GM19239 (cell line): ENCODE data around the gene KLHL3.

Source experiments
- DNase-seq: peaks from one replicate; pipeline ENCODE4 v3.0.0; 2011; ENCODE audit warnings: low spot score; ENCODE audit not compliant: insufficient read length
- FAIRE-seq: peaks from 2 replicates; lab custom pipeline; 2011; peaks lifted over from hg19 to GRCh38; lab: Jason Lieb, UNC

The KLHL3 gene

GRCh38 chr5:137638841-137639240, 97.0 kb downstream of the KLHL3 start:
- no peak for FAIRE-seq
- no peak for DNase-seq

- FAIRE-seq (no peak), DNase-seq (no peak)
Observed at GRCh38 chr5:137636830-137637714, 98.8 kb downstream of the KLHL3 start.

GRCh38 chr5:137636099-137636498, 99.8 kb downstream of the KLHL3 start:
- DNase-seq, result no peak
- no peak for FAIRE-seq

- FAIRE-seq, result no peak
- DNase-seq, result no peak
Observed at GRCh38 chr5:137635521-137635921, 100.4 kb downstream of the KLHL3 start.

GRCh38 chr5:137633896-137634295, 102.0 kb downstream of the KLHL3 start:
- FAIRE-seq (no peak), DNase-seq (no peak)

GRCh38 chr5:137632716-137633115, 103.2 kb downstream of the KLHL3 start:
- DNase-seq (no peak), FAIRE-seq (no peak)

- DNase-seq (no peak), FAIRE-seq (no peak)
Observed at GRCh38 chr5:137631453-137631852, 104.4 kb downstream of the KLHL3 start.

GRCh38 chr5:137630972-137631370, 104.9 kb downstream of the KLHL3 start:
- FAIRE-seq, result no peak
- no peak for DNase-seq

GRCh38 chr5:137630216-137630971, 105.5 kb downstream of the KLHL3 start:
- no peak for DNase-seq
- FAIRE-seq, result no peak

- DNase-seq (peak; percentile 63), FAIRE-seq (peak; percentile 71)
Observed at GRCh38 chr5:137629646-137630045, 106.2 kb downstream of the KLHL3 start.

- DNase-seq (no peak), FAIRE-seq (no peak)
Observed at GRCh38 chr5:137627706-137628105, 108.2 kb downstream of the KLHL3 start.

GRCh38 chr5:137627293-137627692, 108.6 kb downstream of the KLHL3 start:
- no peak for FAIRE-seq

GRCh38 chr5:137624786-137625349, 111.0 kb downstream of the KLHL3 start:
- DNase-seq (no peak), FAIRE-seq (no peak)

More at GRCh38 chr5:137627293-137627692, 108.6 kb downstream of the KLHL3 start:
- DNase-seq, result no peak

GRCh38 chr5:137622850-137623249, 113.0 kb downstream of the KLHL3 start:
- no peak for FAIRE-seq
- no peak for DNase-seq

GRCh38 chr5:137621861-137622823, 113.7 kb downstream of the KLHL3 start:
- FAIRE-seq, result no peak

GRCh38 chr5:137621306-137621705, 114.6 kb downstream of the KLHL3 start:
- FAIRE-seq, result no peak
- DNase-seq, result no peak

More at GRCh38 chr5:137621861-137622823, 113.7 kb downstream of the KLHL3 start:
- DNase-seq, result no peak

- DNase-seq (no peak), FAIRE-seq (no peak)
Observed at GRCh38 chr5:137619191-137619870, 116.6 kb downstream of the KLHL3 start.

- DNase-seq, result no peak
- no peak for FAIRE-seq
Observed at GRCh38 chr5:137618476-137618875, 117.4 kb downstream of the KLHL3 start.

- DNase-seq (no peak), FAIRE-seq (no peak)
Observed at GRCh38 chr5:137617528-137618205, 118.2 kb downstream of the KLHL3 start.
